ENCODE measurements around the gene TRAPPC11.
A peak's percentile ranks its signal among the peaks of the same experiment; 100 is the strongest.

TRAPPC11 gene

GRCh38 chr4:183659029-183659871 lies at the start of gene TRAPPC11, which contains the start of gene RWDD4:
TSS of gene TRAPPC11 (plus strand) at chr4:183659293. CDS start at chr4:183663868, 4,575 bp downstream.
TSS of gene RWDD4 (minus strand) at chr4:183659185. CDS start at chr4:183658952, 233 bp downstream.
- Histone ChIP-seq H3K36me3 (ENCODE audit: control insufficient read depth, insufficient read depth, low read length) (no peaks in the 10 kb centered on the region), H3K4me3 (replicated peaks; ENCODE audit: low read depth, low read length) (peak within 1 kb of the TSS; percentile 76), H3K27me3 (replicated peaks; ENCODE audit: control insufficient read depth, insufficient read depth, low read length) (no peaks in the 10 kb centered on the region)
- TF ChIP-seq, protein P1, sequence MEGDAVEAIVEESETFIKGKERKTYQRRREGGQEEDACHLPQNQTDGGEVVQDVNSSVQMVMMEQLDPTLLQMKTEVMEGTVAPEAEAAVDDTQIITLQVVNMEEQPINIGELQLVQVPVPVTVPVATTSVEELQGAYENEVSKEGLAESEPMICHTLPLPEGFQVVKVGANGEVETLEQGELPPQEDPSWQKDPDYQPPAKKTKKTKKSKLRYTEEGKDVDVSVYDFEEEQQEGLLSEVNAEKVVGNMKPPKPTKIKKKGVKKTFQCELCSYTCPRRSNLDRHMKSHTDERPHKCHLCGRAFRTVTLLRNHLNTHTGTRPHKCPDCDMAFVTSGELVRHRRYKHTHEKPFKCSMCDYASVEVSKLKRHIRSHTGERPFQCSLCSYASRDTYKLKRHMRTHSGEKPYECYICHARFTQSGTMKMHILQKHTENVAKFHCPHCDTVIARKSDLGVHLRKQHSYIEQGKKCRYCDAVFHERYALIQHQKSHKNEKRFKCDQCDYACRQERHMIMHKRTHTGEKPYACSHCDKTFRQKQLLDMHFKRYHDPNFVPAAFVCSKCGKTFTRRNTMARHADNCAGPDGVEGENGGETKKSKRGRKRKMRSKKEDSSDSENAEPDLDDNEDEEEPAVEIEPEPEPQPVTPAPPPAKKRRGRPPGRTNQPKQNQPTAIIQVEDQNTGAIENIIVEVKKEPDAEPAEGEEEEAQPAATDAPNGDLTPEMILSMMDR (IDR thresholded peaks at IDR 0.05; ENCODE audit: insufficient read depth, low read length, poor library complexity, severe bottlenecking): peak; percentile 7
- DNase-seq (ENCODE audit: extremely low read depth, insufficient read length): peak; percentile 93

DNA sequence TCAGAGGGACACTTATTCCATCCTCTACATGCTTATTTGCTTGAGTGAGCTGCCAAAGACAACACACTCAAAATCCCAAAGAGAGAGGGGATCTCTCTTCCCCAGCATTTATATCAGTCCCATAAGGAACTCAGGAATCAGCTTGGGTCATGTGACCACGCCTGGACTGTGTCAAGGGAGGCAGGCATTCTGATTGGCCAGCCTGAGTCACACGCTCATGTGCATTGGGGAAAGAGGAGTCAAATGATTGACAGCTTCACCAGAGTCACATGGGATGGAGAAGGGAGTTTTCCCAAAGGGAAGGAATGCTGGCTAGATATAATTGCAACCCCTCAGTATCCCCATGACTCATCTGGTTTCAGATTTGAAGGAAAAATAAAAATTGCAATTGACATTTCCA lies 49.1 kb upstream of the TRAPPC11 start:
- TF ChIP-seq, protein P1 (IDR thresholded peaks at IDR 0.05; ENCODE audit: insufficient read depth, low read length, poor library complexity, severe bottlenecking): no peak
- no peaks in the 10 kb centered on the region for H3K36me3 ChIP-seq (ENCODE audit: control insufficient read depth, insufficient read depth, low read length)
- no peaks in the 10 kb centered on the region; the same call in 1 of the 2 replicates for H3K27me3 ChIP-seq (replicated peaks; ENCODE audit: control insufficient read depth, insufficient read depth, low read length)
- no peak overlapping the region for H3K4me3 ChIP-seq (replicated peaks; ENCODE audit: low read depth, low read length)
- no peak for DNase-seq (ENCODE audit: extremely low read depth, insufficient read length)

GRCh38 chr4:183610613-183611012 lies 48.5 kb upstream of the TRAPPC11 start:
- DNase-seq (ENCODE audit: extremely low read depth, insufficient read length): no peak
- TF ChIP-seq, protein P1 (IDR thresholded peaks at IDR 0.05; ENCODE audit: insufficient read depth, low read length, poor library complexity, severe bottlenecking): no peak
- Histone ChIP-seq H3K36me3 (ENCODE audit: control insufficient read depth, insufficient read depth, low read length) (no peaks in the 10 kb centered on the region), H3K4me3 (replicated peaks; ENCODE audit: low read depth, low read length) (no peak overlapping the region), H3K27me3 (replicated peaks; ENCODE audit: control insufficient read depth, insufficient read depth, low read length) (no peaks in the 10 kb centered on the region; the same call in 1 of the 2 replicates)

DNA sequence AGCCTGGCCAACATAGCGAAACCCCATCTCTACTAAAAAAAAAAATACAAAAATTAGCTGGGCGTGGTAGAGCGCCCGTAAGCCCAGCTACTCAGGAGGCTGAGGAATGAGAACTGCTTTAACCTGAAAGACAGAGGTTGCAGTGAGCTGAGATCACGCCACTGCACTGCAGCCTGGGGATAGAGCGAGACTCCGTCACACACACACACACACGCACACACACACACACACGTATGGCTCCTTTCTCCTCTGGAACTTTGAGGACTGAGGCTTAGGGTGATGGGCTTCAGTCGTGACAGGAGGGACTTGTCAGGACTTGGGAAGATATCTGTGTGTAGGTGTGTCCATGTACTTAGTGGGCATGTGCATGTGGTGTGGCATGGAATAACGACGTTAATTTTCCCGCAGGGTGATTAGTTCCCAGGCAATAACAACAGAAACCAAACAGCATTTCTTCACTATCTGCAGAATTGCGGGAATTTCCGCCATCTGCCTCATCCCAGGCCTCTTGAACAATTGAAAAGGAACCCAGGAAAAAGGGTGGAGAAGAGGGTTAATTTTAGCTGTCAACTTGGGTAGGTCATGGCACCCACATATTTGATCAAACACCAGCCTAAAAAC lies 47.8 kb upstream of the TRAPPC11 start:
- Histone ChIP-seq H3K4me3 (replicated peaks; ENCODE audit: low read depth, low read length) (no peak overlapping the region), H3K27me3 (replicated peaks; ENCODE audit: control insufficient read depth, insufficient read depth, low read length) (no peaks in the 10 kb centered on the region; the same call in 1 of the 2 replicates), H3K36me3 (ENCODE audit: control insufficient read depth, insufficient read depth, low read length) (no peaks in the 10 kb centered on the region)
- no peak for DNase-seq (ENCODE audit: extremely low read depth, insufficient read length)
- TF ChIP-seq, protein P1 (IDR thresholded peaks at IDR 0.05; ENCODE audit: insufficient read depth, low read length, poor library complexity, severe bottlenecking): no peak

DNA sequence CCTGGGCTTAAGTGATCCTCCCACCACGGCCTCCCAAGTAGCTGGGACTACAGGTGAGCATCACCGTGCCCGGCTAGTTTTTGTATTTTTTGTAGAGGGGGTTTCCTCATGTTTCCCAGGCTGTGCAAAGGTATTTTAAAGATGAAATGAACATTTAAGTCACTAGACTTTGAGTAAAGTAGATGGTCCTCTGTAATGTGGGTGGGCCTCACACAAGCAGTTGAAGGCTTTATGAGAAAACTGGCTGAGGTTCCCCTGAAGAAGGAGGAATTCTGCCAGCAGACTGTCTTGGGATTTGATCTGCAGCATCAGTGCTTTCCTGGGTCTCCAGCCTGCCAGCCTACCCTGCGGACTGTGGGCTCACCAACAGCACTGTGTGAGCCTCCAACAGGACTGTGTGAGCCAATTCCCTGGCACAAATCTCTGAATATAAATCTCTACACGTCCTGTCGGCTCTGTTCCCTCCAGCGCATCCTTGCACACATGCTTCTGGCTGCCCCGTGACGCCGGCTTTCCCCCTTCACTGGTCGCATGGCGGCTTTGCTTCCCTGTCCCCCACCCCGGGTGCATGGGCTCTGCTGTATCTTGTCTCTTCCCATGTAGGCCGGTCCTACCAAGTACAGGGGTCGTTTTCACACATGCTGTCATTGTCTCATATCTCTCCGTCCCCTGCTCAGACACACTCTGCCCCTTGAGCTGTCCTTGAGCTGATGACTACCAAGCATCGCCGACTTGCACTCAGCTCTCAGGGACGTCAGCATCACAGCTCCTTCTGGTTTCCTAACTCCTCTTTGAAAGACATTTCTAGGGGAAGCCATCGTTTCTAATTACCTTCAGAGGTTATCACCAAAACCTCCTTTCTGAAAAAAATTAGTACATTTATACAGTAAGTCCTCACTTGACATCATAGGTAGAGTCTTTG lies 46.5 kb upstream of the TRAPPC11 start:
- DNase-seq (ENCODE audit: extremely low read depth, insufficient read length): no peak
- Histone ChIP-seq H3K4me3 (replicated peaks; ENCODE audit: low read depth, low read length) (no peak overlapping the region), H3K36me3 (ENCODE audit: control insufficient read depth, insufficient read depth, low read length) (no peaks in the 10 kb centered on the region), H3K27me3 (replicated peaks; ENCODE audit: control insufficient read depth, insufficient read depth, low read length) (no peaks in the 10 kb centered on the region)
- TF ChIP-seq, protein P1 (IDR thresholded peaks at IDR 0.05; ENCODE audit: insufficient read depth, low read length, poor library complexity, severe bottlenecking): no peak

Measured in GM06990 (cell line).